ENCODE results near the gene LRRC9. TPM values are rescaled to one million over a fixed set of nuclear protein-coding genes. Genes with fewer than 3 reads are reported as not detected.
A peak's percentile ranks its signal among the peaks of the same experiment; 100 is the strongest.

Gene LRRC9
- total and polyA plus RNA-seq, 2 donors from 2014 or later, result not detected

DNA sequence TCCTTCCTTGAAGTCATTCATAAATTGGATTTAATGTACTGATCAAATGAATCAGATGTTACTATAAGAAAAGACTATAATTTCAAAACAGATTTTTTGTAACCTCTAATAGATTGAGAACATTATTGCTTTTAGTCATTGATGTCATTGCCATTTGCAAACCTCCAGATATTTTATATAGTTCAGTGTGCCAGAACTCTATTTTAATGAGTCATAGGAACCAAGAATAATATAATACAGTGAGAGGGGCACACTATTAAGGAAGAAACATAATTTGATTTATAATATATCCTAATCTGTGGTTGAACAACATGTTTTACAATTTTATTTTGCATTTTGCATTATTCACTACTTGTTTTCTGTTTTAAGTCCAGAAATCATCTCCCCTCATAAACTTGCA lies 78.0 kb downstream of the LRRC9 start:
- H3K27me3 ChIP-seq (ENCODE audit: control insufficient read depth, insufficient read depth, low read length), result no peaks in the 10 kb centered on the region
- H3K9me3 ChIP-seq (ENCODE audit: control insufficient read depth in 2 of 3, insufficient read depth in 1 of 3, low read length in 3 of 3), result no peaks in the 10 kb centered on the region
- H3K27ac ChIP-seq (ENCODE audit: low read depth in 2 of 2, low read length in 2 of 2), result no peak overlapping the region
- no peak overlapping the region for H3K9ac ChIP-seq (ENCODE audit: low read length in 3 of 3)
- H3K4me1 ChIP-seq (ENCODE audit: control insufficient read depth in 2 of 3, insufficient read depth in 2 of 3, low read depth in 1 of 3, low read length in 3 of 3), result peaks cover 0 to 4% (median 3%) of the 10 kb centered on the region in 3 donors
- peak; percentile 21 for FAIRE-seq
- no peak for DNase-seq
- TF ChIP-seq CTCF (IDR thresholded peaks at IDR 0.05; ENCODE audit: borderline replicate concordance, extremely low read depth, insufficient read depth), result no peak
- H3K4me3 ChIP-seq (ENCODE audit: low read length in 3 of 3), result no peak overlapping the region
- intact Hi-C loops (cut with DNase I), result no loop called here
- no peaks in the 10 kb centered on the region for H3K36me3 ChIP-seq (ENCODE audit: control insufficient read depth in 2 of 3, insufficient read depth in 3 of 3, low read length in 3 of 3)

GRCh38 chr14:59998564-59998963 lies 78.6 kb downstream of the LRRC9 start:
- DNase-seq, result no peak
- H3K27ac ChIP-seq (ENCODE audit: low read depth in 2 of 2, low read length in 2 of 2), result no peak overlapping the region
- H3K9ac ChIP-seq (ENCODE audit: low read length in 3 of 3), result no peak overlapping the region
- no peaks in the 10 kb centered on the region for H3K9me3 ChIP-seq (ENCODE audit: control insufficient read depth in 2 of 3, insufficient read depth in 1 of 3, low read length in 3 of 3)
- H3K4me1 ChIP-seq (ENCODE audit: control insufficient read depth in 2 of 3, insufficient read depth in 2 of 3, low read depth in 1 of 3, low read length in 3 of 3), result peaks cover 0 to 9% (median 6%) of the 10 kb centered on the region in 3 donors
- H3K27me3 ChIP-seq (ENCODE audit: control insufficient read depth, insufficient read depth, low read length), result no peaks in the 10 kb centered on the region
- FAIRE-seq, result no peak
- TF ChIP-seq CTCF (IDR thresholded peaks at IDR 0.05; ENCODE audit: borderline replicate concordance, extremely low read depth, insufficient read depth), result no peak
- intact Hi-C loops (cut with DNase I), result no loop called here
- H3K36me3 ChIP-seq (ENCODE audit: control insufficient read depth in 2 of 3, insufficient read depth in 3 of 3, low read length in 3 of 3), result no peaks in the 10 kb centered on the region
- H3K4me3 ChIP-seq (ENCODE audit: low read length in 3 of 3), result no peak overlapping the region

- intact Hi-C loops (cut with DNase I), result no loop called here
- peak in 4 of 5 donors; percentile 1 to 86 (median 34) for DNase-seq
- peaks cover 0 to 11% (median 6%) of the 10 kb centered on the region in 3 donors for H3K4me1 ChIP-seq (ENCODE audit: control insufficient read depth in 2 of 3, insufficient read depth in 2 of 3, low read depth in 1 of 3, low read length in 3 of 3)
- no peak for TF ChIP-seq CTCF (IDR thresholded peaks at IDR 0.05; ENCODE audit: borderline replicate concordance, extremely low read depth, insufficient read depth)
- no peak for FAIRE-seq
- no peaks in the 10 kb centered on the region for H3K9me3 ChIP-seq (ENCODE audit: control insufficient read depth in 2 of 3, insufficient read depth in 1 of 3, low read length in 3 of 3)
- H3K27ac ChIP-seq (ENCODE audit: low read depth in 2 of 2, low read length in 2 of 2), result peak overlapping the region in 1 of 2 donors; percentile 38
- no peaks in the 10 kb centered on the region for H3K27me3 ChIP-seq (ENCODE audit: control insufficient read depth, insufficient read depth, low read length)
- H3K9ac ChIP-seq (ENCODE audit: low read length in 3 of 3), result no peak overlapping the region
- H3K36me3 ChIP-seq (ENCODE audit: control insufficient read depth in 2 of 3, insufficient read depth in 3 of 3, low read length in 3 of 3), result no peaks in the 10 kb centered on the region
- no peak overlapping the region for H3K4me3 ChIP-seq (ENCODE audit: low read length in 3 of 3)
Observed at GRCh38 chr14:60002819-60003492, 83.0 kb downstream of the LRRC9 start.
